CD4-positive, alpha-beta T cell treated with Interleukin-17A for 1 hour (primary cell): ENCODE results near the gene MAPK4.

ENCODE experiments used
- DNase-seq: peaks from one replicate; pipeline ENCODE4 v3.0.0-alpha.2; 2020

Gene MAPK4

DNA sequence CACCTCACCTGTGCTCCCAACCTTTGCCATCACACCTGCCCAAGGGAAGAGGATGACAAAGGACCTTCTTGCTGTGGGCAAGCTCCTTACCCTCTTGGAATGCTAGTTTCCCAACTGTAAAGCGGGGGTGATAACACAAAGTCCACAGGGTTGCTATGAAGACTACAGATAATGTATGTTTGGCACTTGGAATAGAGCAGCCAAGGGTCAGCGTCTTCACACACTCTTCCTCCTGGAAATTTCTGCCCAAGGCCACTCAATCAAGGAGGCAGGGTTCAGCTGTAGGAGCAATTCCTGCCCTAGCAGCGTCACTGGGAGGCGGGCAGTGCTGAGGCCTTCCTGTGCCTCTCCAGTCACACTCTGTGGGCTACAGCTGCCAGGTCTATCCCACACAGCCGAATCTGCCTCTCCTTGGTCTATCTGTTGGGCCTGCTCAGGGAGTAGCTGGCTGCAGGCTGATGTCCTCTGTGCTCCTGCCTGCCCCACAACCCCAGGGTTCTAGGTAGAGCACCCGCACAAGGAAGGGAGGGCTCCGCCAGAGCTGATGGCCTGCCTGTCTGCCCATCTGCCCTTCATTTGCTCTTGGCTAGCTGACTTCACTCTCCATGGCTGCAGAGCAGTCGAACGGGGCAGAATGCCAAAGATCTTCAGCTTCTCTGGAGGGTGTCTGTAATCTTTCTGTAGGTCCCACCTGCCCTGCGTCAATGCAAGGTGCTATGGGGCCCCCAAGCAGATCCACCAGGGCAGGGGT, 168.0 kb downstream of the MAPK4 start:
- no peak for DNase-seq

DNA sequence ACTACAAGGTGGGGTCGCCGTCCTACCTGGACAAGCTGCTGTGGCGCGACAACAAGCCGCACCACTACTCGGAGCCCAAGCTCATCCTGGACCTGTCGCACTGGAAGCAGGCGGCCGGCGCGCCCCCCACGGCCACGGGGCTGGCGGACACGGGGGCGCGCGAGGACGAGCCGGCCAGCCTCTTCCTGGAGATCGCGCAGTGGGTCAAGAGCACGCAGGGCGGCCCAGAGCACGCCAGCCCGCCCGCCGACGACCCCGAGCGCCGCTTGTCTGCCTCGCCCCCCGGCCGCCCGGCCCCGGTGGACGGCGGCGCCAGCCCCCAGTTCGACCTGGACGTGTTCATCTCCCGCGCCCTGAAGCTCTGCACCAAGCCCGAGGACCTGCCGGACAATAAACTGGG, 169.5 kb downstream of the MAPK4 start:
- no peak for DNase-seq

GRCh38 chr18:50729986-50730385, 170.1 kb downstream of the MAPK4 start:
- no peak for DNase-seq

GRCh38 chr18:50734342-50734741, 174.5 kb downstream of the MAPK4 start:
- no peak for DNase-seq

- DNase-seq, result no peak
Measured at GRCh38 chr18:50734886-50735285, 175.0 kb downstream of the MAPK4 start.

GRCh38 chr18:50737127-50737526, 177.2 kb downstream of the MAPK4 start:
- DNase-seq, result no peak

DNA sequence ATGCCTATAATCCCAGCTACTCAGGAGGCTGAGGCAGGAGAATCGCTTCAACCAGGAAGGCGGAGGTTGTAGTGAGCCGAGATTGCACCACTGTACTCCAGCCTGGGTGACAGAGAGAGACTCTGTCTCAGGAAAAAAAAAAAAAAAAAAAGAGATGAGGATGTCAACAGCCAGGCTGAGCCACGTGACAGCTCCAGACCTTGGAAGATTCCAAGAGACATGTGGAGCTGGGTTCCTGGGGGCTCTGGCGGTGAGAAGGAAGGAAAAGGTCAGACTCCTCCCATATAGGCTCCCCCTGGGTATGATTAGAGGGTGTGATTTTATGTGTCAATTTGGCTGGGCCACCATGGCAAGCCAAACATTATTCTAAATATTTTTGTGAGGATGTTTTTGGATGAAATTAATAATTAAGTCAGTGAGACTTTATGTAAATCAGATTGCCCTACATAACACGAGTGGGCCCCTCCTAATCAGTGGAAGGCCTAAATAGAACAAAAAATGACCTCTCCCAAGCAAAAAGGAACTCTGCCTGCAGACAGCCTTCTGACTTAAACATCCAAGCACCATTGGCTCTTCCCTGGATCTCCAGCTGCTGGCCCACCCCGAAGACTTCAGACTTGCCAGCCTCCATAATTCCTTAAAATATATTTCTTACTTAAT, 178.3 kb downstream of the MAPK4 start:
- no peak for DNase-seq

DNA sequence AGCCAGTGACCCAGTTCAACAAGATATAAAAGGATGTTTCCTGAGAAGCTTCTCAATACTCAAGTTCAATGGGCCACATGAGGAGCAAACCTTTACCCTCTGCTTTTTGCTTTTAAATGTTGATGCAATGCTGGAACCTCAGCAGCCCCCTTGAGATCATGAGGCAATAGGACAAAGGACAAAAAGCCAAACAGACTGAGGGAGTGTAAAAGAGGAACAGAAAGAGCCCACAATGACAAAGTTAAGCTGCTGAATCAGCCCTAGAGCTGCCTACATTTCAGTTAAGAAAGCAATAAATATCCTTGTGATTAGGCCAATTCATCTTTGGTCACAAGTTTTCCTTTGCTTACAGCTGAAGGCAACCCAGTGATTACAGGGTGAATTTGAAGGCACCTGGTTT, 183.1 kb downstream of the MAPK4 start:
- no peak for DNase-seq

GRCh38 chr18:50744253-50744652, 184.4 kb downstream of the MAPK4 start:
- DNase-seq, result no peak

DNA sequence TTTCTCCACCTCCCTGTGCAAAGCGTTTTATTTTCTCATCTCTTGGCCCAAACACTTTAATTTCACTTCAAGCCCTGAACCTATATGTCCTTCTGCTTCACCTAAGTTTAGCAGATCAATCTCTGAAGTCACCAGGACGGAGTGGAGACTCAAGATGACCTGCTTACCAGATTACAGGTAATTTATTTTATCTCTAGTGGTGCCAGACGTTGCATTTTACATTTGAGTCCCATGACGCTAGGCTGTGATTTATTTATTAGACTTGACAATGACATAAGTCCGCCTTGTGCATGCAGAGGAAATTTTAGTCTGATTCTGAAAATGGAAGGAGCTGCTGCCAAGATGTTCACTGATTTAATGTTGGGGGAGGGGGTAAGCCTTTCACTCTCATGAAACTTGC, 186.1 kb downstream of the MAPK4 start:
- no peak for DNase-seq

- no peak for DNase-seq
Measured at GRCh38 chr18:50747849-50748242, 188.0 kb downstream of the MAPK4 start.

GRCh38 chr18:50748243-50749229, 188.6 kb downstream of the MAPK4 start:
- no peak for DNase-seq

DNA sequence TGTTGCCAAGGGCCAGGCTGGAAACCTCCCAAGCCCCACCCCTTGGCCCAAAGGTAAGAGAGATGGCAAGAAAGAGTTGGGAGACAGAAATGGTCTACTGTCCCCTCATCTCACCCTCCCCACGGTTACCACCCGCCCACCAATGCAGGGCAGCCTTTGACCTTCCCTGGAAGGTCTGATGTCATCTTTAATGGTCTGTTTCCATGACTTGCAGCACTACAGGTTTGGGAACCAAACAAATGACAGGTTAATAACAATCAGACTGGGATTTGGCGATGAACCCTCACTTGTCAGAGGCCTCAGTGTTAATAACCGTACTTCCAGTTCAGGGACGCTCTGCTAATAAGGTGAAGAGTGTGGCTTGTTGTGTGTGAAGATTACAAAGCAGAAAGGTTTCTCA, 189.5 kb downstream of the MAPK4 start:
- DNase-seq, result no peak

GRCh38 chr18:50749945-50750344, 190.1 kb downstream of the MAPK4 start:
- DNase-seq, result no peak

DNA sequence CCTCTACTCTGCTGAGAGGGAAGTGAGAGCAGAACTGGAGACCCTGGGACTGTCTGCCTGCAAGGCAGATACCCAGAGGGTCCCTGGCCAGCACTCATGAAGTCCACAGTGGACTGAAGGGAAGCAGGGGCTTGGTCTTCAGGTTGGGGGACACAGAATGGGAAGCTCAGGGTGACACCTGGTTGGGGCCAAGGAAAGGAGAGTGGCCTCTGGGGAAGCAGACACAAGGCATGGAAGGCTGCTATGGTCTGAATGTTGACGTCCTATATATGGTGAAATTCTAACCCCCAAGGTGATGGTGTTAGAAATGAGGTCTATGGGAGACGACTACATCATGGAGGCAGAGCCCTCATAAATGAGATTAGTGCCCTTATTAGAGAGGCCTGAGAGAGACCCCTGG, 190.7 kb downstream of the MAPK4 start:
- no peak for DNase-seq

- no peak for DNase-seq
Measured at GRCh38 chr18:50751490-50751889, 191.6 kb downstream of the MAPK4 start.

DNA sequence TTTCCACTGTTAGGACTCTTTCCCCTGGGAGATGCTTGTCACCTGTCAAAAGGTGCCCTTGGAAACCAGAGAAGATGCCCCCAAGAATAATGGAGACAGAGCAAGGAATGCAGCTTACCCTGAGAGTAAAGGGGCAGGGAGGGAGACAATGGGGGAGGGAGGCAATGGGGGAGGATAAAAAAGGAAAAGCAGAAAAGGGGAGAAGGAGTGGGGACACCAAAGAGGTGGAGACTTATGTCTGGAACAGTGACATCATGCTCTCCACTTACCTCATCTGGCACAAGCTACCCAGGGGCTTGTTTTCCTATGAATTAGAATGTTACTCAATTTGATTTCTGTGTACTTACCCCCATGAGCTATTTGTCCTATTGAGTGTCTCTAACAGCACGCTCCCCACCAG, 192.1 kb downstream of the MAPK4 start:
- DNase-seq, result no peak

DNA sequence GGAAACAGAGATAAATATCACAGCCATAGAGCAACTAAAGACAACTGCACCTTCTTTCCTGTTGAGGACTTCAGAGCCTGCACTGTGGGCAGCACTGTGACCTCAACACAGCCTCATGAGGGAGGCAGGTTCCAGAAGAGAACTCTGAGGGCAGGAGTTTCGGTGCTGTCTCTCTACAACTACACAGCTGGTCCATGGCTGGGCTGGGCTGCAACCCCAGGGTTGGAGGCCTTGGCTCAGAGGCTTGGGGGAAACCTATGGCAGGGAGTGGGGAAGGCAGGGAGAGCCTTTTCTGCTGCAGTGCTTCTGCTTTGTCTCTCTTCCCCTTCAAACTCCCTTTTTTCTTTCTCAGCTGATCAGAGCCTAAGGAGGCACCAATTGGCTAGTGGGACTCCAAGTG, 193.4 kb downstream of the MAPK4 start:
- no peak for DNase-seq

- DNase-seq, result no peak
Measured at GRCh38 chr18:50754297-50754696, 194.4 kb downstream of the MAPK4 start.

GRCh38 chr18:50757358-50757757, 197.5 kb downstream of the MAPK4 start:
- DNase-seq, result no peak

- DNase-seq, result no peak
Measured at GRCh38 chr18:50769463-50769862, 209.6 kb downstream of the MAPK4 start.

GRCh38 chr18:50775207-50775606, 215.3 kb downstream of the MAPK4 start:
- DNase-seq, result no peak

DNA sequence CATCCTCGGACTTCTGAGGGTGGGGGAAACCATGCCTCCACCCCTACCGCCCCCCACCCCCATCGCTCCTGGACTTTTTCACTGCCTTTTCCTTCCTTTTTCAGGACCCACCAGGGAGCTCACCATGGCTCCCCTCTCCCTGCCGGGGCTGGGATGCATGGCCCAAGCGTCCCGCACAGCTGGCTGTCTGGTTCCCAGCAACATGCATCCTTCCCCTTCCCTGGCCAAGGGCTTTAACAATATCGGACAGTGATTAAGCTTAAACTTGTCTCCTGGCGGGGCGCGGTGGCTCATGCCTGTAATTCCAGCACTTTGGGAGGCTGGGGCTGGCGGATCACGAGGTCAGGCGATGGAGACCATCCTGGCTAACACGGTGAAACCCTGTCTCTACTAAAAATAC, 215.8 kb downstream of the MAPK4 start:
- DNase-seq, result no peak

- no peak for DNase-seq
Measured at GRCh38 chr18:50776383-50776782, 216.5 kb downstream of the MAPK4 start.
